Measurements from ENCODE around the gene FAM83D.

- TF ChIP-seq CTCF (IDR thresholded peaks at IDR 0.05; ENCODE audit: low read depth, low read length, poor library complexity, severe bottlenecking) (no peak), EZH2phosphoT487 (IDR thresholded peaks at IDR 0.05; ENCODE audit: borderline replicate concordance, low read length) (no peak)
Measured at GRCh38 chr20:38962928-38963401, 36.7 kb downstream of the FAM83D start.
